HG02798 (cell line): ENCODE data around the gene AP1G1.
"Not testable (repeated sequence)": the region's sequence is repeated elsewhere in the genome, so short reads cannot be mapped to it uniquely, and the experiment has no call there.

ENCODE experiments used
- ATAC-seq: cut with Tn5 transposase; IDR thresholded peaks from one replicate; pipeline ENCODE4 v1.9.1; 2021; ENCODE audit warnings: mild to moderate bottlenecking; ENCODE audit not compliant: unreplicated experiment, poor library complexity

AP1G1 gene

DNA sequence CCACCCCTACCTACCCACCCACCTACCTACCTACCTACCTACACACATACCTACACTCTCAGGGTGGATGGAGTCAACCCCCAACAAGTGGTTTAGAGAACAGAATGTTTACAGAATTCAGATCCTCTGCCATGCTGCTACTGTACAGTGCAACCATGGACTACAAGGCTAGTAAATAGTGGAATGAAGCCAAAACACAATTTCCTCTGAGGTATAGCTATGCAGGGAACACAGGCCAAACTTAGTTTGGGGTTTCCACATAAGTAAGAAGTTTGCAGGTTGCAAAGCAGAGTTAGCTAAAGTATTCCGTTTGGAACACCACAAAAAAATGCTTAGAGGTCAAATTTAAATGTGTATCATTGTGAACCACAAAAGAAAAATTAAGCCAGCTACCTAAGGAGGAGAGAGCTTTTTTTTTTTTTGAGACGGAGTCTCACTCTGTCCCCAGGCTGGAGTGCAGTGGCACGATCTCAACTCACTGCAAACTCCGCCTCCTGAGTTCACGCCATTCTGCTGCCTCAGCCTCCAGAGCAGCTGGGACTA is 2.7 kb upstream of the AP1G1 start:
- no peak for ATAC-seq

DNA sequence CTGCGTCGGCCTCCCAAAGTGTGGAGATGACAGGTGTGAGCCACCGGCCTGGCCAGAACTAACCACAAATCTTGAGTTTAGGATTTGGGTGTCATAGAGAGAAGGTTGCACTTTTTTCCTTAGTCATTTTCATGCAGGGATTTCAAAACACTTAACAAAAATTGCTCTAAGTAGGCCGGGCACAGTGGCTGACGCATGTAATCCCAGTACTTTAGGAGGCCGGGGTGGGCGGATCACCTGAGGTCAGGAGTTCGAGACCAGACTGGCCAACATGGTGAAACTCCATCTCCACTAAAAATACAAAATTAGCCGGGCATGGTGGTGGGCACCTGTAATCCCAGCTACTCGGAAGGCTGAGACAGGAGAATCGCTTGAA is 1.5 kb upstream of the AP1G1 start:
- ATAC-seq, result not testable (repeated sequence)

DNA sequence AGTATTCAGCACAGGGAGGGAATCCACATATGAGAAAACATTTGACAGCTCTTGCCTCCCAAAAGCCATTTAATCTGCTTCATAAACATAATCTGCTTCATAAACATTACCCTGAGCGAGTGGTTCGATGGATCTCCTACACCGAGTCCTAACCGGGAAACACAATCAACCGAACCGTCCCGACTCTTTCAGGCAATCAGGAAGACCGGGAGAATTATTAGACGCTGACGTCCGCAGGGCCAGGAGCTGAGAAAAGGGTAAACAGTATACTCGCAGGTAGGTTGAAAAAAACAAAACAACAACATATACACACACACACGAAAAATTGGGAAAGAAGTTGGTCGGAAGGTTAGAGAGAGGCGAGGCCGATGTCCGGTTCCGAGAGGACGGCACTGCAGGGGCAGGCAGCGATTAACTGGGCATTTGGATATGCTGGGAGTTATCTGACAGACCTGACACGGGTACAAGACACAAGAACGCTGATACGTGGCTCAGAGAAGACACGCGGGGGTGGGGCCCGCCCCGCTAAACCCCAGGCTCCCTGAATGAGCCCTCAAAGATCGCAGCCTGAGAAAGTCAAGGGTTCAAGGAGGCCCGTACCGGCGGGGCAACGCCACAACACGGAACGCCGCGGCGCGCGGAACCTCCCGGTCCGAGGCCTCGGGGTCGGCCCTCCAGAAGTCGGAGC is 585 bp downstream of the AP1G1 start:
- peak; percentile 39 for ATAC-seq

DNA sequence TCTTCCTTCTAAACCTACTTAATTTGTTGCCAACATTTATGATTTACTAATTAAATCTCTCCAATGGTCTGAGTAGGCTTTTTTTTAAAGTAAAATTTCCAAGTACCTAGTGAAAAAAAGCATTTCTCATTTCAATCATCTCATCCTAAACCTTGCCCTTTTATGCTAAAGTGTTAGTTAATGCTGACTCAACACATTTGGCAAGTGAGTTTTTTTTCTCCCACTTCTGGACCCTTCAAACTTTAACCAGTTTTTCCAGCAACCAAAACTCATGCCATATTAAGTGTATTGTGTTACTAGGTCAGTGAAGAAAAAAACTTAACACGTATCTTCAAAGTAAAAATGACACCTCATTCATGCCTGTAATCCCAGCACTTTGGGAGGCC is 5.3 kb downstream of the AP1G1 start:
- no peak for ATAC-seq

DNA sequence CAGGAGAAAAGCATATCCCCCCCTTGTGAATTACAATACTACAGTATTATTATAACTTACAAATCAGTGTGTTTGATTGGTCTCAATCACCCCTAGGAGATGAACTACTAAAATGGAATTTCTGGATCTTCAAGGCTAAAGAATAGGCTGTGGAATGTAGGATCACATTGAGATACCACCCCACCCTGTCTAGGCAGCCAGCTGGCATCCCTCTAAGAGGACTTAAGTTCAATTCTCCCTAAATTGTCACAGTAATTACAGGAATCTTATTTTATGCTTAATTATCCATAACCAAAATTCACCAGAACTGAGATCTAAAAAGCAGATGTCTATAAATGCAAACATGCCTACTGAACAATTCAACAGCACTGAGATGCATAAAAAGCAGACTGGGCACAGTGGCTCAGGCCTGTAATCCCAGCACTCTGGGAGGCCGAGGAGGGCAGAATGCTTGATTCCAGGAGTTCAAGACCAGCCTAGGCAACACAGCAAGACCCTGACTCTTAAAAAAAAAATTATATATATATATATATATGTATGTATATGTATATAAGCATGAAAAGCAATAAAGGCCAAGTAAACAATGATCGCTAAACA is 12.0 kb downstream of the AP1G1 start:
- ATAC-seq, result no peak

DNA sequence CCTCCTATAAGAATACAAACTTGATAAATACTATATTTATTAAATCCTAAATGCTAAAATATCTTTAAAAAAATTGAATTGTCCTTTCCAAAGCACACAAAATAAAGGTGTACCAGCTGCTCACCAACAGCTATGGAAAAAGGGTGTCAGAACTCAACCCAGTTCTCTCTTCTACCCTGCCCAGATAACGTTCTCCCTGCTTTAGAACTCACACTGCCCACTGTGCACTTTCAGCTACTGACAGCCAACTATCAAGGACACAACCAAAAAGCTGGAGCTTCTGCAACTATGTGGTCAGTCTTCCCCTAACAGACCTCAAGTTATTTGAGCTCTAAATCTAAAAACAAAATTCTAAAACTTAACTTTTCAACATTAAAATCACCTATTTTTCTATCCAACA is 13.7 kb downstream of the AP1G1 start:
- no peak for ATAC-seq

- no peak for ATAC-seq
Observed at GRCh38 chr16:71794018-71794417, 14.6 kb downstream of the AP1G1 start.

DNA sequence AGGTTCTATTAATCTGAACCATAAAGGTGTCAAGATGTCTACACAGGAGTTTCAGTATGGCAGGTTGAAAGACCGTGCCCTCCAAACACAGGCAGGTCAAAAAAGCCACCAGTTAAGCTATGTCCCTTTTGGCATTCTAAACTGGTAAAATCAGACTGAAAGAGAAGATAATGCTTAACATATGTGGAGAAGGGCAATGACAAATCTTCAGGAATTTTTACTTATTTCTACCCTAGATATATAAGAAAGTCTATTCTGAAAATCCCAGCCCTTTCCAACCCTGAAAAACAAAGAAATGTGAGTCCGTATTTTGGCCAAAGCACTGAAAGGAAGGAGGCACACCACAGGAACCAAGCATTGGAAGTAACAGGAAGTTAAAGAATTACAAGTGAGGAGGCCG is 16.5 kb downstream of the AP1G1 start:
- ATAC-seq, result no peak

- not testable (repeated sequence) for ATAC-seq
Observed at GRCh38 chr16:71790329-71790728, 18.3 kb downstream of the AP1G1 start.

GRCh38 chr16:71789136-71789535 is 19.5 kb downstream of the AP1G1 start:
- no peak for ATAC-seq

- no peak for ATAC-seq
Observed at GRCh38 chr16:71788578-71788977, 20.1 kb downstream of the AP1G1 start.

DNA sequence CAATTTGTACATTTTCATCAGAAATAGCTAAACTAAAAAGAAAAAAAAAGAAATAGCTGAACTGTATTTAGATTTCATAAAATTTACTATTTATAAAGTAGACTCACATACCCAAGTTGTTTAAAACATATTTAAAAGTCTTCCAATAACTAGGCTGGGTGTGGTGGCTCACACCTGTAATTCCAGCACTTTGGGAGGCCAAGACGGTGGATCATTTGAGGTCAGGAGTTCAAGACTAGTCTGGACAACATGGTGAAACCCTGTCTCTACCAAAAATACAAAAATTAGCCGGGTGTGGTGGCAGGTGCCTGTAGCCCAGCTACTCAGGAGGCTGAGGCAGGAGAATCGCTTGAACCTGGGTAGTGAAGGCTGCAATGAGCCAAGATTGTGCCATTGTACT is 23.5 kb downstream of the AP1G1 start:
- not testable (repeated sequence) for ATAC-seq

DNA sequence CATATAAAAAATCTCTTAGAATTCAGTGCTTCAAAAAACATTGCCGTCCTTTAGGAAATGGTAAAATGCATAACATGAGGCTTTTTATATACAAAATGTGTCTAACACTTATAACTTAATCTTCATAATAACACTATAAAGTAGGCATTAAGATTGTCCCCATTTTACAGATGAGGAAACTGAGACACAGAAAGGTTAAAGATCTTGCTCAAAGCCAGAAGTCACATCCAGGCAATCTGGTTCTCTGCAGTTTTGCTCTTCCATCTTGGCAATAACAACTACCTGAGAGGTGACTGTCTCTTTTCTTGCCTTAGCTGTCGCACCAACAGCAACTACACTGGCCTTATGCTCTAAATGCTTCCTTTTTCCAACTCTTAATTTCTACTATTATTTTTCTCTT is 24.5 kb downstream of the AP1G1 start:
- no peak for ATAC-seq

- ATAC-seq, result no peak
Observed at GRCh38 chr16:71781741-71782140, 26.9 kb downstream of the AP1G1 start.

DNA sequence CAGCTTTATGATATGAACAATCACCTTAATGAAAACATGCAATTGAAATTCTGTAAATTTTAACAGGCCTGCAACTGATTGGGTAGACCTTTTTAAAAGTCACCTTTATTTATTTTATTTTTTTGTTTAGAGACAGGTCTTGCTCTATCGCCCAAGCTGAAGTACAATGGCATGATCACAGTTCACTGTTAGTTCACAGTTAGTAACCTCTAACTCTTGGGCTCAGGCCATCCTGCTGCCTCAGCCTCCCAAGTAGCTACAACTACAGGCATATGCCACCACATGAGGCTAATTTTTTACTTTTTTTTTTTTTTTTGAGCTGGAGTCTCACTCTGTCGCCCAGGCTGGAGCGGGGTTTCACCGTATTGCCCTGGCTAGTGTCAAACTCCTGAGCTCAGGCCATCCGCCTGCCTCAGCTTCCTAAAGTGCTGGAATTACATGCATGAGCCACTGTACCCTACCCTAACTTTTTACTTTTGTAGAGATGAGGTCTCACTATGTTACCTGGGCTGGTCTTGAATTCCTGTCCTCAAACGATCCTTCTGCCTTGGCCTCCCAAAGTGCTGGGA is 28.0 kb downstream of the AP1G1 start:
- ATAC-seq, result no peak

- ATAC-seq, result no peak
Observed at GRCh38 chr16:71778780-71779179, 29.9 kb downstream of the AP1G1 start.

- ATAC-seq, result no peak
Observed at GRCh38 chr16:71777329-71777728, 31.3 kb downstream of the AP1G1 start.

DNA sequence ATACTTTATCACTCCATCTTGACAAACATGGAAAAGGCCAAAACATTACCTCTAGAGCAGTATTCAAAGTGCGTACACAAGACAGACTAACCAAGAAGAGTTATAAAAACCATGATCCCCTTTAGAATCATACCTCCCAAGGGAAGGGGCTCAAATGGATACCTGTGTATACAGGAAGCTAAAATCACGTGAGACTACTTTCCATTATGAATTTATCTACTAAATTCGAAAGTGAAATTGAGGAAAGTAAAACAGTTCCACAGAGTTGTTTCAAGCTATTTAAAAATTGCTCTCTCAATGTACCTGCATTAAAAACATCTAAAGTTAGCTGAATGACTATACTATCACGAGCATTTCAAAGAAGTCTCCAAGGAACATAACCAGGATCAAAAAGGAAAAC is 32.7 kb downstream of the AP1G1 start:
- no peak for ATAC-seq

DNA sequence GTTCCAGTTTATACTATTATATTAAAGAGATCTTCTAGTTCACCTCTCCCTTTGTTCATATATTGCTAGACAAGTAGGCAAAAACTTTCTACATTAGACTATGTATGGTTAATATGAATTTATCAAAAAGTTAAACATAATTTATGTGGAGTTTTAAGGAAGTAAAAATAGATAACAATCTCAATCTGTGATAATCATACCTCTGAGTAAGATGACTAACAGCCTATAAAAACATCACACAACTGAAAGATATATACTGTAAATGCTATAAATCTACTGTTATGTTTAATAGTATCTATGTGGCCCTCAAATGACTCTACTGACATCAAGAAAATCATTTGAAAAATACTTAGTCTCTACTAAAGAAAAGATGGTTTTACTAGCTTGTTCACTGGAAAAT is 37.1 kb downstream of the AP1G1 start:
- no peak for ATAC-seq

GRCh38 chr16:71769222-71769621 is 39.4 kb downstream of the AP1G1 start:
- ATAC-seq, result no peak

GRCh38 chr16:71767060-71767900 is 41.4 kb downstream of the AP1G1 start:
- ATAC-seq, result no peak
